GM12878 (cell line): ENCODE results near the gene UFD1. TPM values are rescaled to one million over a fixed set of nuclear protein-coding genes. Genes with fewer than 3 reads are reported as not detected.

Experiments
- ATAC-seq: fragments of 200-7000 bp; cut with Tn5 transposase; 3 replicates; pipeline ENCODE4 v1.9.1; 2020; ENCODE audit warnings: mild to moderate bottlenecking, moderate library complexity
- BruUV-seq: library from RNA; stranded (reverse); fragments of 400-500 nt; replicated peaks from 2 replicates; lab custom pipeline; 2021; lab: Mats Ljungman, UMichigan
- CTCF ChIA-PET: fragments of 300-600 bp; sonication (Branson Sonifier 250); formaldehyde crosslinking; extraction: SDS; loops from one replicate; lab custom pipeline; 2021; ENCODE audit warnings: inconsistent platforms; lab: Yijun Ruan, JAX
- POLR2A ChIA-PET: fragments of 350-600 bp; formaldehyde crosslinking; extraction: SDS; loops from one replicate; lab custom pipeline; 2021; ENCODE audit warnings: inconsistent platforms; lab: Charles Lee
- RAD21 ChIA-PET: fragments of 300-600 bp; sonication (Branson Sonifier 250); formaldehyde crosslinking; loops from one replicate; lab custom pipeline; 2023; ENCODE audit warnings: antibody characterized with exemption; ENCODE audit not compliant: unreplicated experiment; lab: Charles Lee
- SMC1A ChIA-PET: fragments of 300-600 bp; sonication (Branson Sonifier 250); formaldehyde crosslinking; loops from one replicate; lab custom pipeline; 2023; ENCODE audit not compliant: unreplicated experiment, uncharacterized antibody; lab: Charles Lee
- DNase-seq: peaks from one replicate; pipeline ENCODE4 v3.0.0-alpha.2; 2011; ENCODE audit warnings: low read depth, low spot score
- FAIRE-seq: peaks from 3 replicates; lab custom pipeline; 2011; peaks lifted over from hg19 to GRCh38; lab: Jason Lieb, UNC
- H2AFZ ChIP-seq: 2 replicates; pipeline ENCODE4 v1.6.0; 2011; ENCODE audit warnings: low read depth, low read length, control low read depth; ENCODE audit not compliant: control insufficient read depth
- H3K27ac ChIP-seq: 2 replicates; pipeline ENCODE4 v1.5.1; 2011; ENCODE audit warnings: control low read depth; ENCODE audit not compliant: control insufficient read depth, insufficient read depth
- H3K27me3 ChIP-seq, 2 experiments: replicated peaks in 1 of 2; 2 replicates each; pipeline versions ENCODE4 v1.6.0 to v1.6.1; 2011; ENCODE audit warnings: low read length in 1 of 2; ENCODE audit not compliant: control insufficient read depth in 2 of 2, insufficient read depth in 2 of 2
- H3K36me3 ChIP-seq, 2 experiments: 2 replicates each; pipeline ENCODE4 v1.5.1; 2011; ENCODE audit warnings: low read length in 1 of 2; ENCODE audit not compliant: control insufficient read depth in 2 of 2, insufficient read depth in 2 of 2
- H3K4me1 ChIP-seq: 2 replicates; pipeline ENCODE4 v1.6.1; 2011; ENCODE audit warnings: mild to moderate bottlenecking, low read length, moderate library complexity, mixed read lengths; ENCODE audit not compliant: control insufficient read depth, insufficient read depth
- H3K4me2 ChIP-seq: 2 replicates; pipeline ENCODE4 v1.6.0; 2011; ENCODE audit warnings: control low read depth; ENCODE audit not compliant: control insufficient read depth, insufficient read depth
- H3K4me3 ChIP-seq: fragments of 200-600 bp; sonication (generic); 2 replicates; pipeline ENCODE4 v1.5.1; 2016
- H3K79me2 ChIP-seq: 2 replicates; pipeline ENCODE4 v1.6.0; 2011; ENCODE audit warnings: low read length; ENCODE audit not compliant: control insufficient read depth, insufficient read depth
- H3K9ac ChIP-seq: 2 replicates; pipeline ENCODE4 v1.8.0; 2011; ENCODE audit warnings: low read length, control low read depth, mixed read lengths; ENCODE audit not compliant: control insufficient read depth, insufficient read depth
- H3K9me3 ChIP-seq: replicated peaks from 3 replicates; pipeline ENCODE4 v1.5.1; 2011; ENCODE audit warnings: mild to moderate bottlenecking, low read length; ENCODE audit not compliant: control insufficient read depth, insufficient read depth
- H4K20me1 ChIP-seq: 2 replicates; pipeline ENCODE4 v1.6.0; 2011; ENCODE audit not compliant: control insufficient read depth, insufficient read depth
- HDAC6 ChIP-seq: fragments of 200-600 bp; sonication (generic); IDR thresholded peaks from one replicate; pipeline ENCODE4 v1.8.0; 2017; ENCODE audit warnings: antibody characterized with exemption; ENCODE audit not compliant: unreplicated experiment
- IRF3 ChIP-seq: fragments of 450-650 bp; IDR thresholded peaks from 2 replicates; pipeline ENCODE4 v1.6.1; 2014; ENCODE audit warnings: mild to moderate bottlenecking
- MYB ChIP-seq: fragments of 150-350 bp; IDR thresholded peaks from 2 replicates; pipeline ENCODE4 v1.6.1; 2014; ENCODE audit warnings: mild to moderate bottlenecking, low read depth, low read length, borderline replicate concordance
- NRF1 ChIP-seq: conservative IDR thresholded peaks from 2 replicates; pipeline ENCODE4 v1.6.1; 2011; ENCODE audit warnings: mild to moderate bottlenecking, low read depth, low read length, improper control_type of control experiment
- PML ChIP-seq: IDR thresholded peaks from 2 replicates; pipeline ENCODE4 v1.6.1; 2012; ENCODE audit warnings: low read length, inconsistent platforms
- RAD21 ChIP-seq: IDR thresholded peaks from 2 replicates; pipeline ENCODE4 v1.6.1; 2011; ENCODE audit warnings: mild to moderate bottlenecking, low read depth, low read length, moderate library complexity; ENCODE audit not compliant: insufficient read depth
- RELB ChIP-seq: fragments of 450-650 bp; IDR thresholded peaks from 2 replicates; pipeline ENCODE4 v1.6.1; 2017; ENCODE audit warnings: low read depth, mild to moderate bottlenecking, moderate library complexity
- SP1 ChIP-seq: IDR thresholded peaks from one replicate; pipeline ENCODE4 v1.6.1; 2011; ENCODE audit warnings: low read depth, low read length
- USF2 ChIP-seq: IDR thresholded peaks from 2 replicates; pipeline ENCODE4 v1.6.1; 2011; ENCODE audit warnings: low read depth, low read length, improper control_type of control experiment, borderline replicate concordance
- ZBTB40 ChIP-seq: fragments of 450-650 bp; IDR thresholded peaks from 2 replicates; pipeline ENCODE4 v1.6.1; 2016; ENCODE audit warnings: mild to moderate bottlenecking, moderate library complexity, borderline replicate concordance
- WGBS: methylation state at CpG from one replicate; pipeline ENCODE4 v1.1.6; 2016; ENCODE audit warnings: low lambda C conversion rate; ENCODE audit not compliant: insufficient replicate concordance, insufficient coverage; ENCODE audit errors: missing lambda C conversion rate; 5-methylcytosine and 5-hydroxymethylcytosine counted together
- in situ Hi-C: fragments of 300-500 bp; cut with MboI; formaldehyde crosslinking; loops from 9 replicates; pipeline ENCODE4 v1.14.3; 2018; ENCODE audit warnings: mixed read lengths
- intact Hi-C: fragments of 100-400 bp; cut with micrococcal nuclease; formaldehyde crosslinking; loops from one replicate; pipeline ENCODE4 v1.14.2; 2022; ENCODE audit not compliant: unreplicated experiment
- polyA plus RNA-seq, 11 experiments: library from polyadenylated mRNA; depleted of rRNA in 4 of 11; unstranded in 6 of 11; stranded (reverse) in 5 of 11; fragments of >200 nt; fragmentation: Nextera tagmentation in 4 of 11; fragmentation: Illumina TruSeq in 1 of 11; extraction: Ambion mirVana in 4 of 11; extraction: Trizol in 1 of 11; gene quantifications; 1 replicate in 1 of 11; 2 replicates in 10 of 11; pipeline versions ENCODE4 v1.2.1 to v1.2.3, GENCODE V29; 2011 to 2016; ENCODE audit warnings: inconsistent platforms in 2 of 11, missing spikeins in 2 of 11, low read depth in 1 of 11
- total RNA-seq, 4 experiments: library from RNA; depleted of rRNA in 3 of 4; stranded (reverse); fragments of >200 nt in 3 of 4; fragmentation: Illumina TruSeq in 1 of 4; extraction: Trizol in 1 of 4; gene quantifications; 2 replicates each; pipeline versions ENCODE4 v1.2.1 to v1.2.3, GENCODE V29; 2013 to 2021

Gene UFD1
- total and polyA plus RNA-seq, 10 of the 15 experiments (the other 5 are each of a cell fraction or from before 2014, with no cell fraction given) = 67.2 to 143 (median 117) TPM

- TF ChIP-seq ZBTB40 (no peak), RELB (no peak)
Observed at GRCh38 chr22:19494676-19495173, 15.7 kb upstream of the UFD1 start (continued).

- Histone ChIP-seq H2AFZ (no peak overlapping the region), H4K20me1 (no peaks in the 10 kb centered on the region), H3K27me3 (no peaks in the 10 kb centered on the region), H3K79me2 (no peaks in the 10 kb centered on the region), H3K27ac (no peak overlapping the region), H3K4me1 (no peaks in the 10 kb centered on the region), H3K4me2 (no peak overlapping the region), H3K9ac (no peak overlapping the region), H3K4me3 (no peak overlapping the region), H3K36me3 (peaks cover 17 to 22% of the 10 kb centered on the region in 2 experiments; a peak in 3 of 4 replicates), H3K9me3 (no peaks in the 10 kb centered on the region)
- 100% methylated on average over 8 of the region's 8 CpGs for WGBS
- RAD21 ChIA-PET = no interaction called here
- in situ Hi-C loops = no loop called here
- FAIRE-seq = no peak
- DNase-seq = no peak
- POLR2A ChIA-PET = no interaction called here
- BruUV-seq = no TSS peak
- TF ChIP-seq MYB = no peak
- TF ChIP-seq USF2 = no peak
- TF ChIP-seq PML = no peak
- TF ChIP-seq SP1 = no peak
- TF ChIP-seq HDAC6 = no peak
- TF ChIP-seq RAD21 = no peak
- no peak for TF ChIP-seq NRF1
- no peak for TF ChIP-seq IRF3
- ATAC-seq = no peak
- intact Hi-C loops = loop anchor here (2.0 kb wide), 1 partner anchor 137 kb away; no protein-coding TSS in a partner anchor
- CTCF ChIA-PET = interaction anchor here (0.7 kb wide), 1 partner anchor 135 kb away, joined by 5 read pairs; no protein-coding TSS in a partner anchor
- SMC1A ChIA-PET = no interaction called here
Observed at GRCh38 chr22:19494001-19494560, 15.1 kb upstream of the UFD1 start.
